Neural progenitor cell (in vitro differentiated cells): ENCODE results near the gene GPR107. TPM values are rescaled to one million over a fixed set of nuclear protein-coding genes. Genes with fewer than 3 reads are reported as not detected.

ENCODE experiments used
- DNase-seq: peaks from one replicate; pipeline ENCODE4 v3.0.0-alpha.2; 2016; ENCODE audit warnings: low spot score
- H2AFZ ChIP-seq: fragments of 200-600 bp; sonication (generic); replicated peaks from 2 replicates; pipeline ENCODE4 v1.6.1; 2016; ENCODE audit warnings: antibody characterized with exemption
- H3F3A ChIP-seq: fragments of 200-600 bp; sonication (generic); 2 replicates; pipeline ENCODE4 v1.6.1; 2016; ENCODE audit warnings: antibody characterized with exemption, low read depth
- H3K27ac ChIP-seq: fragments of 200-600 bp; sonication (generic); 2 replicates; pipeline ENCODE4 v1.5.1; 2016; ENCODE audit warnings: mild to moderate bottlenecking
- H3K27me3 ChIP-seq: fragments of 200-600 bp; sonication (generic); 2 replicates; pipeline ENCODE4 v1.6.1; 2016; ENCODE audit warnings: mild to moderate bottlenecking, moderate library complexity
- H3K36me3 ChIP-seq: fragments of 200-600 bp; sonication (generic); 2 replicates; pipeline ENCODE4 v1.5.1; 2016
- H3K4me1 ChIP-seq: fragments of 200-600 bp; sonication (generic); 2 replicates; pipeline ENCODE4 v1.6.1; 2016; ENCODE audit warnings: mixed run types
- H3K4me2 ChIP-seq: fragments of 200-600 bp; sonication (generic); 2 replicates; pipeline ENCODE4 v1.6.1; 2016
- H3K4me3 ChIP-seq: fragments of 200-600 bp; sonication (generic); 2 replicates; pipeline ENCODE4 v1.5.1; 2016
- H3K79me2 ChIP-seq: fragments of 200-600 bp; sonication (generic); 2 replicates; pipeline ENCODE4 v1.6.1; 2016; ENCODE audit warnings: low read depth
- H3K9ac ChIP-seq: fragments of 200-600 bp; sonication (generic); 2 replicates; pipeline ENCODE4 v1.6.1; 2016
- H3K9me3 ChIP-seq: fragments of 200-600 bp; sonication (generic); 2 replicates; pipeline ENCODE4 v1.5.1; 2016; ENCODE audit warnings: low read depth
- H4K20me1 ChIP-seq: fragments of 200-600 bp; sonication (generic); 2 replicates; pipeline ENCODE4 v1.6.1; 2016; ENCODE audit warnings: low read depth
- H3K27ac Mint-ChIP-seq: 3 replicates; pipeline ENCODE4 v1.8.0; 2021; ENCODE audit warnings: mixed read lengths
- H3K27me3 Mint-ChIP-seq: 2 replicates; pipeline ENCODE4 v1.8.0; 2022; ENCODE audit warnings: low read depth, mild to moderate bottlenecking, inconsistent platforms, moderate library complexity, mixed read lengths; ENCODE audit not compliant: insufficient read depth
- H3K36me3 Mint-ChIP-seq: 3 replicates; pipeline ENCODE4 v1.8.0; 2021; ENCODE audit warnings: mixed read lengths
- H3K4me1 Mint-ChIP-seq: 3 replicates; pipeline ENCODE4 v1.8.0; 2021; ENCODE audit warnings: mixed read lengths
- H3K4me3 Mint-ChIP-seq: 3 replicates; pipeline ENCODE4 v1.8.0; 2021; ENCODE audit warnings: mild to moderate bottlenecking, moderate library complexity, mixed read lengths
- H3K9me3 Mint-ChIP-seq: 3 replicates; pipeline ENCODE4 v1.8.0; 2020; ENCODE audit warnings: mixed read lengths
- EZH2 ChIP-seq: fragments of 200-600 bp; sonication (generic); IDR thresholded peaks from 2 replicates; pipeline ENCODE4 v1.6.1; 2017; ENCODE audit warnings: antibody characterized with exemption, mild to moderate bottlenecking, moderate library complexity
- EZH2phosphoT487 ChIP-seq: fragments of 200-600 bp; sonication (generic); IDR thresholded peaks from 2 replicates; pipeline ENCODE4 v1.6.1; 2017; ENCODE audit warnings: antibody characterized with exemption
- total RNA-seq: library from RNA; depleted of rRNA; stranded (reverse); fragments of >200 nt; gene quantifications from 2 replicates; pipeline ENCODE4 v1.2.3, GENCODE V29; 2015; ENCODE audit warnings: low replicate concordance
- TF ChIP-seq, protein P1 (sequence below): fragments of 200-600 bp; sonication (generic); IDR thresholded peaks from 2 replicates; pipeline ENCODE4 v1.5.1; 2017; ENCODE audit warnings: antibody characterized with exemption, mild to moderate bottlenecking

Gene GPR107
- total RNA-seq, 1 donor from 2014 or later, result 33.8 TPM

DNA sequence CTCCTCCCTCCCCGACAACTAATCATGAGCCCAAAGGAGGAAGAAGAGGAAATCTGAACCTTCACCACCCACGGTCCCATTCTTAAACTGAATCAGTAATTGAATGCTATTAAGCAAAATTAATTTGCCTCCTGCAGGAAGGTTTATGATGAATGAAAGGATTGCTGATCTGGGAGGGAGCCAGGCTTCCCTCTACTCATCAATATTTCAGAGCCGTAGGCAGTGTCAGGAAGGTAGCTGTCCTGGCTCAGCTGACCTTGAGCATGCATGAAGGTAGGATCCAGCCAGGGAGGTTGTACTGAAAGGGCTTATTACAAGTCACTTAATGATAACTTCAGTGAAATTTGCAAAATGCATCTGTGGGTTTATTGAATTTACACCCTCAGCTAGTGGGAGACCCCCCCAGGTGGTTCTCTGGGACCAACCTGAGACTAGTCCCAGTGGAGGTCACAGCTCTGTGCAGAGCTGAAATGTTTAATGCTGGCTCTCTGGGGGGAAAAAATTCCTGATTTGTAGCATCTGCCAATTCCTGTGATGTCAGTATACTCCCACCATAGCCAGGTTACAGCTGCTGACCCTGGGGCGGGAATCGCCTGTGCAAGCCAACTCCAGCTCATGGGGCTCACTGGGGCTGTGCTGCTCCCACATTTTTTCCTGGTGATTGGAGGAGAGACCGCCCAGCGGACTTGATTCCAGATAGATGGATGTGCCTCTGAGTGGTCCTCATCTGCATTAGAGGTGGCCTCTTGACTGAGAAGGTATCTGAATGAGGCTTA lies 70.6 kb downstream of the GPR107 start:
- H3K4me1 ChIP-seq, result peaks cover 12% of the 10 kb centered on the region
- peaks cover 38% of the 10 kb centered on the region for H3K4me1 Mint-ChIP-seq
- no peak overlapping the region for H3K4me3 Mint-ChIP-seq
- H4K20me1 ChIP-seq, result peaks cover under 1% of the 10 kb centered on the region
- no peaks in the 10 kb centered on the region for H3K9me3 ChIP-seq
- peaks cover 31% of the 10 kb centered on the region for H3K36me3 Mint-ChIP-seq
- H3K27ac ChIP-seq, result peak overlapping the region; percentile 40
- no peaks in the 10 kb centered on the region for H3K36me3 ChIP-seq
- H3F3A ChIP-seq, result peaks cover 8% of the 10 kb centered on the region
- no peak overlapping the region for H3K9ac ChIP-seq
- no peak overlapping the region for H3K27ac Mint-ChIP-seq
- no peaks in the 10 kb centered on the region for H3K9me3 Mint-ChIP-seq
- peaks cover 5% of the 10 kb centered on the region for H3K27me3 Mint-ChIP-seq
- DNase-seq, result no peak
- H2AFZ ChIP-seq, result no peak overlapping the region
- H3K4me2 ChIP-seq, result no peak overlapping the region
- TF ChIP-seq EZH2, result no peak
- TF ChIP-seq EZH2phosphoT487, result no peak
- TF ChIP-seq, protein P1, sequence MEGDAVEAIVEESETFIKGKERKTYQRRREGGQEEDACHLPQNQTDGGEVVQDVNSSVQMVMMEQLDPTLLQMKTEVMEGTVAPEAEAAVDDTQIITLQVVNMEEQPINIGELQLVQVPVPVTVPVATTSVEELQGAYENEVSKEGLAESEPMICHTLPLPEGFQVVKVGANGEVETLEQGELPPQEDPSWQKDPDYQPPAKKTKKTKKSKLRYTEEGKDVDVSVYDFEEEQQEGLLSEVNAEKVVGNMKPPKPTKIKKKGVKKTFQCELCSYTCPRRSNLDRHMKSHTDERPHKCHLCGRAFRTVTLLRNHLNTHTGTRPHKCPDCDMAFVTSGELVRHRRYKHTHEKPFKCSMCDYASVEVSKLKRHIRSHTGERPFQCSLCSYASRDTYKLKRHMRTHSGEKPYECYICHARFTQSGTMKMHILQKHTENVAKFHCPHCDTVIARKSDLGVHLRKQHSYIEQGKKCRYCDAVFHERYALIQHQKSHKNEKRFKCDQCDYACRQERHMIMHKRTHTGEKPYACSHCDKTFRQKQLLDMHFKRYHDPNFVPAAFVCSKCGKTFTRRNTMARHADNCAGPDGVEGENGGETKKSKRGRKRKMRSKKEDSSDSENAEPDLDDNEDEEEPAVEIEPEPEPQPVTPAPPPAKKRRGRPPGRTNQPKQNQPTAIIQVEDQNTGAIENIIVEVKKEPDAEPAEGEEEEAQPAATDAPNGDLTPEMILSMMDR, result no peak
- H3K27me3 ChIP-seq, result no peaks in the 10 kb centered on the region
- no peaks in the 10 kb centered on the region for H3K79me2 ChIP-seq
- H3K4me3 ChIP-seq, result no peak overlapping the region

DNA sequence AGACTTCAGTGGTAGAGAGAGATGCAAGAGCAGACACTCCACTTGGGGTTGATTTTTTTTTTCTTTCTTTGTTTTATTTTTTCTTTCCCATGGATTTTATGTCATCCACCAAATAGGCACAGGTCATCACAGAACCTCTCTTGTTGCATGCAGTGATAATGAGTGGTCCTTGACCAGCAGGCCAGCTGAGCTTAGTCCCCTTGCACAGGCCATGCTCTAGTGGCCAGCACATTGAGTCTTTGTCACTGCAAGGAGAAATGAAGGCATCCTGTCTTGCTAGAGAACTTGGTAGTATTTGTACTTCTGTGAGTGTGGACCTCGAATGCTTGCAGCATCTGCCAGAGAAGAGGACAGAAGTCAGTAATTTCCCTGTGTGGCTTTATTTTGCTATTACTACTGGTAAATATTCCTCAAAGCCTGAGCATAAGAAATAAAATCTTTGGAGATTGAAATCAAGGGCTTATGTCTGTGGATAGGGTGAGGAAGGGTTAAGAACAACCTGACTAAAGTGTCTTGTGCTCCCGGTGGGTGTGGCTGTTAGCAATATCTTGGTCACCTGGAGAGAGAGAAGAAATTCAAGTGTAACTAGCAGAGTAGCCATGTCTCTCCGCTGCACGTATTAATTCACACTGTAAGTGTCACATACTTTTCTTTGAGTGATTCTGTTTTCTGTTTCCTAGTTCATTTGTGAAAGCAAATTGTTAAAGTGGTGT lies 73.2 kb downstream of the GPR107 start:
- Histone ChIP-seq H4K20me1 (no peaks in the 10 kb centered on the region), H3K79me2 (no peaks in the 10 kb centered on the region), H3K9ac (no peak overlapping the region), H3K4me1 (peaks cover 12% of the 10 kb centered on the region), H2AFZ (no peak overlapping the region), H3K27me3 (no peaks in the 10 kb centered on the region), H3K4me3 (no peak overlapping the region), H3K4me2 (no peak overlapping the region), H3K27ac (no peak overlapping the region), H3K36me3 (no peaks in the 10 kb centered on the region), H3F3A (peaks cover 8% of the 10 kb centered on the region), H3K9me3 (no peaks in the 10 kb centered on the region)
- peaks cover 33% of the 10 kb centered on the region for H3K36me3 Mint-ChIP-seq
- TF ChIP-seq EZH2phosphoT487, result no peak
- TF ChIP-seq, protein P1, result no peak
- TF ChIP-seq EZH2, result no peak
- no peak for DNase-seq
- H3K27me3 Mint-ChIP-seq, result no peaks in the 10 kb centered on the region
- no peak overlapping the region for H3K27ac Mint-ChIP-seq
- peaks cover 45% of the 10 kb centered on the region for H3K4me1 Mint-ChIP-seq
- no peak overlapping the region for H3K4me3 Mint-ChIP-seq
- no peaks in the 10 kb centered on the region for H3K9me3 Mint-ChIP-seq

DNA sequence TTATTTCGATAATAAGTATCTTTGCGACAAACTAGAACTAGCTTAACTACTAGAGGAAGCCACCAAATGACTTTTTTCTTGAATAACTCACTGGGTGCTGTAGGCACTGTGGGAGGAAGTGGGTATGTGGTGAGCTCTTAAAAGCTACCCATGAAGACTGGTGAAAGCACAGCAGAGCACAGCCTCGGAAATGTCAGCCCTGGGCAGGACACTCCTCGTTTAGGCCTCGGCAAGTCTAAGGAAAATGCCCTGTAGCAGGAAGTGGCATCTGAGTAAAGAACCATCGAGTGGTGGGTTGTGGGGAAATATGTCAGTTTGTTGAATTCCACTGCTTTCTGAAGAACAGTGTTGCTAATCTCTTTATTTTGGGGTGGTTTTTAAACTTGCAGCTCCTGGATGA lies 74.5 kb downstream of the GPR107 start:
- no peak for DNase-seq
- Mint-ChIP-seq H3K4me1 (peaks cover 49% of the 10 kb centered on the region), H3K27me3 (peaks cover 5% of the 10 kb centered on the region), H3K27ac (peak overlapping the region; percentile 64), H3K36me3 (peaks cover 35% of the 10 kb centered on the region), H3K4me3 (no peak overlapping the region), H3K9me3 (no peaks in the 10 kb centered on the region)
- Histone ChIP-seq H3K4me2 (no peak overlapping the region), H3K36me3 (no peaks in the 10 kb centered on the region), H3K4me1 (peaks cover 12% of the 10 kb centered on the region), H3K79me2 (no peaks in the 10 kb centered on the region), H3F3A (peaks cover 8% of the 10 kb centered on the region), H3K4me3 (no peak overlapping the region), H3K27ac (no peak overlapping the region), H3K9me3 (no peaks in the 10 kb centered on the region), H3K27me3 (no peaks in the 10 kb centered on the region), H3K9ac (no peak overlapping the region), H4K20me1 (no peaks in the 10 kb centered on the region), H2AFZ (no peak overlapping the region)
- TF ChIP-seq EZH2phosphoT487, result no peak
- no peak for TF ChIP-seq EZH2
